Fibroblast of lung (primary cell): ENCODE results near the gene VWA3B.

Experiments used
- CTCF ChIP-seq, 2 donors: IDR thresholded peaks in 1 of 2; conservative IDR thresholded peaks in 1 of 2; 1 replicate in 1 of 2; 2 replicates in 1 of 2; pipeline ENCODE4 v1.5.1; 2011 to 2012; ENCODE audit warnings: low read length in 2 of 2, control low read depth in 1 of 2, inconsistent platforms in 1 of 2, low read depth in 1 of 2, mild to moderate bottlenecking in 1 of 2
- EZH2 ChIP-seq: IDR thresholded peaks from 2 replicates; pipeline ENCODE4 v1.5.1; 2012; ENCODE audit warnings: low read length, control low read depth, mild to moderate bottlenecking; ENCODE audit errors: missing control alignments

- TF ChIP-seq CTCF (conservative IDR thresholded peaks at IDR 0.05 in 1 of 2, IDR thresholded peaks at IDR 0.05 in 1 of 2; ENCODE audit: low read depth in 1 of 2, low read length in 2 of 2) = no peak
- no peak for TF ChIP-seq EZH2
Observed at GRCh38 chr2:98263362-98263761, 176.4 kb downstream of the VWA3B start.
